MCF 10A (cell line): ENCODE data around the gene TXNRD1. TPM values are rescaled to one million over a fixed set of nuclear protein-coding genes. Genes with fewer than 3 reads are reported as not detected.

Experiments
- BruUV-seq: library from RNA; stranded (reverse); fragments of 400-500 nt; replicated peaks from 2 replicates; lab custom pipeline; 2021; lab: Mats Ljungman, UMichigan
- CTCF ChIA-PET: fragments of 300-600 bp; sonication (Branson Sonifier 250); formaldehyde crosslinking; extraction: SDS; loops from one replicate; lab custom pipeline; 2021; ENCODE audit warnings: antibody characterized with exemption, inconsistent platforms; lab: Yijun Ruan, JAX
- POLR2A ChIA-PET: fragments of 300-600, 350-650 bp; sonication (Branson Sonifier 250); formaldehyde crosslinking; extraction: SDS; loops from one replicate; lab custom pipeline; 2020; ENCODE audit warnings: antibody characterized with exemption, inconsistent platforms; lab: Yijun Ruan, JAX
- DNase-seq: peaks from one replicate; pipeline ENCODE4 v3.0.0-alpha.2; 2018; ENCODE audit not compliant: unreplicated experiment
- H3K27ac Mint-ChIP-seq: one replicate; pipeline ENCODE4 v1.8.0; 2022; ENCODE audit warnings: mild to moderate bottlenecking, low read depth, mixed read lengths; ENCODE audit not compliant: unreplicated experiment
- H3K27me3 Mint-ChIP-seq: one replicate; pipeline ENCODE4 v1.8.0; 2022; ENCODE audit warnings: mixed read lengths; ENCODE audit not compliant: insufficient read depth, unreplicated experiment
- H3K36me3 Mint-ChIP-seq: one replicate; pipeline ENCODE4 v1.8.0; 2022; ENCODE audit warnings: mild to moderate bottlenecking, moderate library complexity, mixed read lengths; ENCODE audit not compliant: insufficient read depth, unreplicated experiment
- H3K4me1 Mint-ChIP-seq: one replicate; pipeline ENCODE4 v1.8.0; 2022; ENCODE audit warnings: mixed read lengths; ENCODE audit not compliant: insufficient read depth, unreplicated experiment
- H3K4me3 Mint-ChIP-seq: one replicate; pipeline ENCODE4 v1.8.0; 2022; ENCODE audit warnings: mild to moderate bottlenecking, moderate library complexity, mixed read lengths; ENCODE audit not compliant: unreplicated experiment
- H3K9me3 Mint-ChIP-seq: one replicate; pipeline ENCODE4 v1.8.0; 2022; ENCODE audit warnings: mixed read lengths; ENCODE audit not compliant: unreplicated experiment
- CTCF ChIP-seq: fragments of 200-600 bp; IDR thresholded peaks from one replicate; pipeline ENCODE4 v1.8.0; 2022; ENCODE audit warnings: antibody characterized with exemption, mild to moderate bottlenecking; ENCODE audit not compliant: unreplicated experiment
- intact Hi-C: fragments of 100-400 bp; cut with micrococcal nuclease; formaldehyde crosslinking; loops from 2 replicates; pipeline ENCODE4 v1.14.1; 2022
- total RNA-seq: library from RNA; stranded (reverse); gene quantifications from 2 replicates; pipeline ENCODE4 v1.2.3, GENCODE V29; 2022

TXNRD1 gene
- total RNA-seq, 1 experiment from 2014 or later: 64.0 TPM

- Mint-ChIP-seq H3K4me1 (no peaks in the 10 kb centered on the region), H3K27me3 (no peaks in the 10 kb centered on the region), H3K27ac (no peak overlapping the region), H3K4me3 (no peak overlapping the region), H3K36me3 (no peaks in the 10 kb centered on the region), H3K9me3 (no peaks in the 10 kb centered on the region)
- BruUV-seq: no TSS peak
- peak; percentile 36 for DNase-seq
- ChIA-PET POLR2A (no interaction called here), CTCF (interaction anchor here (0.6 to 0.7 kb wide), 2 partner anchors 170 to 677 kb away, joined by 3 to 4 read pairs; no protein-coding TSS in a partner anchor)
- intact Hi-C loops: no loop called here
- no peak for TF ChIP-seq CTCF
Measured at GRCh38 chr12:104371043-104371870, 155.7 kb downstream of the TXNRD1 start.

- no peaks in the 10 kb centered on the region for H3K36me3 Mint-ChIP-seq
- no TSS peak for BruUV-seq
- intact Hi-C loops: no loop called here
- POLR2A ChIA-PET: no interaction called here
- TF ChIP-seq CTCF: no peak
- no peak for DNase-seq
- no peaks in the 10 kb centered on the region for H3K27me3 Mint-ChIP-seq
- no peaks in the 10 kb centered on the region for H3K4me1 Mint-ChIP-seq
- H3K27ac Mint-ChIP-seq: no peak overlapping the region
- CTCF ChIA-PET: interaction anchor here (0.7 to 3.1 kb wide), 2 partner anchors 10 to 691 kb away, joined by 3 to 19 read pairs; no protein-coding TSS in a partner anchor
- no peaks in the 10 kb centered on the region for H3K9me3 Mint-ChIP-seq
- no peak overlapping the region for H3K4me3 Mint-ChIP-seq
Measured at GRCh38 chr12:104372061-104372720, 156.6 kb downstream of the TXNRD1 start.

- ChIA-PET CTCF (interaction anchor here (0.6 to 3.1 kb wide), 7 partner anchors 10 to 690 kb away, joined by 3 to 19 read pairs (median 3); no protein-coding TSS in a partner anchor), POLR2A (interaction anchor here (0.6 to 0.7 kb wide), 3 partner anchors 10 to 181 kb away, joined by 3 to 4 read pairs (median 3); no protein-coding TSS in a partner anchor)
- Mint-ChIP-seq H3K9me3 (no peaks in the 10 kb centered on the region), H3K4me3 (no peak overlapping the region), H3K27ac (no peak overlapping the region), H3K36me3 (no peaks in the 10 kb centered on the region), H3K27me3 (no peaks in the 10 kb centered on the region), H3K4me1 (no peaks in the 10 kb centered on the region)
- TF ChIP-seq CTCF: no peak
- BruUV-seq: no TSS peak
- DNase-seq: no peak
- intact Hi-C loops: no loop called here
Measured at GRCh38 chr12:104372721-104373335, 157.2 kb downstream of the TXNRD1 start.
